ENCODE results near the gene CYSRT1.
A peak's percentile ranks its signal among the peaks of the same experiment; 100 is the strongest.
"Not testable (repeated sequence)": the region's sequence is repeated elsewhere in the genome, so short reads cannot be mapped to it uniquely, and the experiment has no call there.

Gene CYSRT1

DNA sequence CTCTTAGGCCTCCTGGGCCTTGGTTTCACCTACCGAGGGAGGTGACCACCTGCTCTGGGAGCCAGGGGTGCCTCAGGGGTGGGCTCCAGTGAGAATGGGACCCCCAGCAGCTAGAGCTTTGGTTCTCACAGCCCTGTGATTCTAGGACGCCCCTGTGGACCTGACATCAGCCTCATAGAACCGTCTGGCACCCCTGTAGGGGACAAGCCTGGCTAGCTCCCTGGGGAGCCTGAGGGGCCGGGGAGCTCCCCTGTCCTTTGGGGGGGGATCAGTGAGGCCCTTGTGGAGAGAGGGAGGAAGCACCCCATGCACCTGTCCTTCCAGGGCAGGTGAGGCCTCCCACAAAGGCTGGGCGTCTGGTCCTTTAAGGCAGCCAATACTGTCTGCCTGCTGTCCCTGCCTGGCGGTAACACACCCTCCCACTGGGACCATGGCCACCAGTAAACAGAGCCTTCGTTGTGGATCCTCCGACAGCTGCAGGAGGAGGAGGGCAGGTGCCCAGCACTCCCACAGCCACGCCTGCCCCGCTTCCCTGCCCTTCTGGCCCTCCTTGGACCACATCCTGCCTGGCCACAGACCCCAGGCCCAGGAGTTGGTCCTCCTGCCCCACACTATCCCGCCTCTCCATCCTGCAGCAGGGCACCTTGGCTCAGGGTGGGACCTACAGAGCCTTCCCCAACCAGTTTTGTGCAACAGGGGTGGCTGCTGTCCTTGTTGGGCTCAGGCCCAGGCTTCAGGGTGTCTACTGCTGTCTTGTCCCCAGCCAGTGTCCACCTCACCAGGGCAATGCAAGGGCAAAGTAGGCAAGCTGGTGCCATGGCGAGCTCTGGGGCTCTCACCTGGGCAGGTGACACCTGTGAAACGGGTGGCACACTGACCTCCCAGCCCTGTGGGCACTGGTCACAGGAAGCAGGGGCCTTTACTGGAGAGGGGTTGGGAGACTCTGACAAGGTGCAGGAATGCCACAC lies 13.1 kb downstream of the CYSRT1 start:
- DNase-seq (ENCODE audit: low spot score), result no peak

DNA sequence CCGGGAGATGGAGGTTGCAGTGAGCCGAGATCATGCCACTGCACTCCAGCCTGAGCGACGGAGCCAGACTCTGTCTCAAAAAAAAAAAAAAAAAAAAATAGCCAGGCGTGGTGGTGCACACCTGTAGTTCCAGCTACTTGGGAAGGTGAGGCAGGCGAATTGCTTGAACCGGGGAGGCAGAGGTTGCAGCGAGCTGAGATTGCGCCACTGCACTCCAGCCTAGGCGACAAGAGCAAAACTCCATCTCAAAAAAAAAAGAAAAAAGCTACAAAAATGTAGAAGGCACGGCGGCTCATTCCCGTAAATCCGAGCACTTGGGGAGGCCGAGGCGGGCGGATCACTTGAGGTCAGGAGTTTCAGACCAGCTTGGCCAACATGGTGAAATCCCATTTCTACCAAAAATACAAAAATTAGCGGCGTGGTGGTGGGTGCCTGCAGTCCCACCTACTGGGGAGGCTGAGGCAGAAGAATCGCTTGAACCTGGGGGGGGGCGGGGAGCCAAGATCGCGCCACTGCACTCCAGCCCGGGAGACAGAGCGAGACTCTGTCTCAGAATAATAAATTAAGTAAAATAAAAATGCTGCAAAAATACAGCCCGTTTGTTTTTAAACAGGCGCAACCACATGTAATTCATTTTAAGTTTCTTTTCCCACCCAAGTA lies 14.7 kb downstream of the CYSRT1 start:
- DNase-seq (ENCODE audit: low spot score), result not testable (repeated sequence)

DNA sequence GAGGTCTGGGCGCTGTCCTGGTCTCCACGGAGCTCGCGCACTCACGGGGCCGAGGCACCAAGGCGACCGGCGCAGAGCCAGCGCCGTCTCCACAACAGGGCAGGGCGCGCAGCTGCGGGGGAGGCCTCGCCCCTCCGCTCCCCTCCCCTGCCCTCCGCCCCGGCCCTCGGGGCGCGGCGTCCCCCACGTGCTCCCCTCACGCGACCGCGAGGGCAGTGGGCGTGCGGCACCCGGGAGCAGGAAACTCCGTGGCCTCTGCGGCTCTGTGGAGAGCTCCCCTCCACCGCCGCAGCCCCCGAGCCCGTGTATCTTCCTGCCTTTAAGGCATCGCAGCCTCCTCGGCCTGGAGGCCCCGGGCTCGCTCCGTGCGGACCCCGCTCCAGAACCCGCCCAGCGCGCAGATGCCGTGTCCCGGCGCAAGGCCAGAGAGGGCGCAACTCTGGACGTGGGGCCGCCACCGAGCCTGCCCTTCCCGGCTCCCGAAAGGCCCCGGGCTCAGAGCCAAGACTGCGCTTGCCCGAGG lies 15.4 kb downstream of the CYSRT1 start:
- no peak for DNase-seq (ENCODE audit: low spot score)

DNA sequence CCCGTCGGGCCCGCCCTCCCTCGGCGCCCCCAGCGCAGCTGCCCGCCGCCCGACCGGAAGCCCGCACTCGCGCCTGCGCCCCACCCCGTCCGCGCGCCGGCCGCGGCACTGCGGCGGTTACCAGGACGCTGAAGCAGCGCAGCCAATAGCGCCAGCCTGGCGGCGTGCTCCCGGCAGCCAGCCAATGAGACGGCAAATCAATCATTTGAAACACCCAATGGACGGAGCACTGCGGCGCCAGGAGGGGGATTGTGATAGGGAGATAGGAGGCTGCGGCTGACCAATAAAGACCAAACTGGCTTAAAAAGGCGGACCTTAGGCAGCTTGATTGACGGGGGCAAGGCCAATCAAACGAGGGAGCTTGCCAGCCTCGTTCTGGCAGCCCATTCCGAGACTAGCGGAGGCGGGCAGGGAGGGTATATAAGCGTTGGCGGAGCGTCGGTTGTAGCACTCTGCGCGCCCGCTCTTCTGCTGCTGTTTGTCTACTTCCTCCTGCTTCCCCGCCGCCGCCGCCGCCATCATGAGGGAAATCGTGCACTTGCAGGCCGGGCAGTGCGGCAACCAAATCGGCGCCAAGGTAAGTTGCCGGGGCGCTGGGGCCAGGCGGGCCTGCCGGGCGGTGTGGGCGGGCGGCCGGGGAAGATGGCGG lies 16.0 kb downstream of the CYSRT1 start, which contains the start of gene TUBB4B:
TUBB4B (plus strand) TSS at position 447 of the 649 bp plus-strand sequence; CDS start at position 521, 74 bp downstream.
- peak; percentile 100 for DNase-seq (ENCODE audit: low spot score)

DNA sequence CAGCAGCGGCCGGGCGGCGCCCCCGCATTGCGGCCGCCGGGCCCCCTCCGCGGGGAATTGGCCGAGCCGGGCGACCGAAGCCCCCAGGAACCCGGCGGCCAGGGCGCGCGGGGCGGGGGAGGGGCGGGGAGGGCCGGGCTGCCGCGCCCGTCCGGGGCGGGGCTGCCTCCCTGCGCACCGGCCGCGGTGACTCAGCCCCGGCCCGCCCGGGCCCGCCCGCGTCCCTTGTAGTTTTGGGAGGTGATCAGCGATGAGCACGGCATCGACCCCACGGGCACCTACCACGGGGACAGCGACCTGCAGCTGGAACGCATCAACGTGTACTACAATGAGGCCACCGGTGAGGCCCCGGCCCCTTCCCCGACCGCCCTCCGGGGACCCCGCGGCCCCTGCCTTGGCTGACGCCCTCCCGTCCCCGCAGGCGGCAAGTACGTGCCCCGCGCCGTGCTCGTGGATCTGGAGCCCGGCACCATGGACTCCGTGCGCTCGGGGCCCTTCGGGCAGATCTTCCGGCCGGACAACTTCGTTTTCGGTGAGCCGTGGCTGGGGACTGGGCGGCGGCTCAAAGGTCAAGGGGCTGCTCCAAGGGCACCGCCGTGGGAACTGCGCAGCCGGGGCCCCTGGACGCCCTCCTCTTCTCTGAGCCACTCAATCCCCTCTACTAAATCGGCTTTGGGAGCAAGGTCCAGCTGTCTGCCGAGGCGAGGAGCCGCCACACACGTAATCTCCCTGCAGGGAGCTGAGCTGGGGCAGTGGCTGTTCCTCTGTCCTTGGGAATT lies 16.7 kb downstream of the CYSRT1 start:
- DNase-seq (ENCODE audit: low spot score), result no peak

DNA sequence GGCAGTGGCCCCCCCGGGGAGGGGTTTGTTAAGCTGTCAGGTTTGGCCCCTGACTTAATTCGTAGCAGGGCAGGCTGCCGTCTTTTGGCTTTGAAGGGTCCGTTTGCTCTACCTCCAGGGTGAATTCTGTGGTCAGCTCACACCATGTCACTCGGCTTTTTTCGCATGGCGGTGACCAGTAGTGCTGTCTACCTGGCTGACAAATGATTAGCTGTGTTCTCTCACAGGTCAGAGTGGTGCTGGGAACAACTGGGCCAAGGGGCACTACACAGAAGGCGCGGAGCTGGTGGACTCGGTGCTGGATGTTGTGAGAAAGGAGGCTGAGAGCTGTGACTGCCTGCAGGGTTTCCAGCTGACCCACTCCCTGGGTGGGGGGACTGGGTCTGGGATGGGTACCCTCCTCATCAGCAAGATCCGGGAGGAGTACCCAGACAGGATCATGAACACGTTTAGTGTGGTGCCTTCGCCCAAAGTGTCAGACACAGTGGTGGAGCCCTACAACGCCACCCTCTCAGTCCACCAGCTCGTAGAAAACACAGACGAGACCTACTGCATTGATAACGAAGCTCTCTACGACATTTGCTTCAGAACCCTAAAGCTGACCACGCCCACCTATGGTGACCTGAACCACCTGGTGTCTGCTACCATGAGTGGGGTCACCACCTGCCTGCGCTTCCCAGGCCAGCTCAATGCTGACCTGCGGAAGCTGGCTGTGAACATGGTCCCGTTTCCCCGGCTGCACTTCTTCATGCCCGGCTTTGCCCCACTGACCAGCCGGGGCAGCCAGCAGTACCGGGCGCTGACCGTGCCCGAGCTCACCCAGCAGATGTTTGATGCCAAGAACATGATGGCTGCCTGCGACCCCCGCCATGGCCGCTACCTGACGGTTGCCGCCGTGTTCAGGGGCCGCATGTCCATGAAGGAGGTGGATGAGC lies 17.6 kb downstream of the CYSRT1 start:
- DNase-seq (ENCODE audit: low spot score), result no peak

DNA sequence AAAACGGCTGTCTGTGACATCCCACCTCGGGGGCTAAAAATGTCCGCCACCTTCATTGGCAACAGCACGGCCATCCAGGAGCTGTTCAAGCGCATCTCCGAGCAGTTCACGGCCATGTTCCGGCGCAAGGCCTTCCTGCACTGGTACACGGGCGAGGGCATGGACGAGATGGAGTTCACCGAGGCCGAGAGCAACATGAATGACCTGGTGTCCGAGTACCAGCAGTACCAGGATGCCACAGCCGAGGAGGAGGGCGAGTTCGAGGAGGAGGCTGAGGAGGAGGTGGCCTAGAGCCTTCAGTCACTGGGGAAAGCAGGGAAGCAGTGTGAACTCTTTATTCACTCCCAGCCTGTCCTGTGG lies 18.3 kb downstream of the CYSRT1 start:
- DNase-seq (ENCODE audit: low spot score), result not testable (repeated sequence)

DNA sequence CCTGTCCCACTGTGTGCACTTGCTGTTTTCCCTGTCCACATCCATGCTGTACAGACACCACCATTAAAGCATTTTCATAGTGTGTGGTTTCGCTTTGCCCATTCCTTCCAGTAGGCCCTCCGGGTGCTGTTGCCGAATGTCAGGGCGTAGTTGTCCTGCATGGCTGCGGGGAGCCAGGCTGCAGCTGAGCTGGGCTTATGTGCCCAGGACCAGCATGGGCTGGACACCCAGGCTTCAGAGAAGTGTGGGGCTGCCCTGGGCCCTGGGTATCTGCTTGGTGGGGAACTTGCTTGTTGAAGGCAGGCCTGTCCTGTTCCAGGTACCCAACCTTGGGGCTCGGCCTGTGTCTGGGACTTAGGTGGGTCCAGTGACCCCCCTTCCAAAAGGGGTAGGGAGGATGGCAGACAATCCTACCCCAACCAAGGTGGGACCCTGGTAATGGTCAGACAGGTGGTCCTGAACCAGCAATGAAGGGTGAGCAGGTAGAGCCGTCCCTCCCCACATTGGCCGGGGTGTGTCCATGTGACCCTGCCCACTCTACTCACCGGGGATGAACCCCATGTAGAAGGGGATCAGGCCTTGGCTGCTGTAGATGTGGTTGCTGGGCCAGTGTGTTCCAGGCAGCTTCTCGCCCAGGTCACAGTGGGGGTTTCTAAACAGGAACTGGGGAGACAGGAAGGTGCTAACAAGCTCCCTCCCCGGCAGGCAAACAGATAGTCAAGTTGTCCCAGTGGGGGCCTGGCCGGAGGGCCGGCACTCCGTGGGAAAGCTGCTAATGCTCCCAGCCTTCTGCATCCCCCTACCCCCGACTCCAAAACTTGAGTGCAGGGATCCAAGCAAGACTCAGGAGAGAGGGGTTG lies 18.9 kb downstream of the CYSRT1 start:
- no peak for DNase-seq (ENCODE audit: low spot score)

DNA sequence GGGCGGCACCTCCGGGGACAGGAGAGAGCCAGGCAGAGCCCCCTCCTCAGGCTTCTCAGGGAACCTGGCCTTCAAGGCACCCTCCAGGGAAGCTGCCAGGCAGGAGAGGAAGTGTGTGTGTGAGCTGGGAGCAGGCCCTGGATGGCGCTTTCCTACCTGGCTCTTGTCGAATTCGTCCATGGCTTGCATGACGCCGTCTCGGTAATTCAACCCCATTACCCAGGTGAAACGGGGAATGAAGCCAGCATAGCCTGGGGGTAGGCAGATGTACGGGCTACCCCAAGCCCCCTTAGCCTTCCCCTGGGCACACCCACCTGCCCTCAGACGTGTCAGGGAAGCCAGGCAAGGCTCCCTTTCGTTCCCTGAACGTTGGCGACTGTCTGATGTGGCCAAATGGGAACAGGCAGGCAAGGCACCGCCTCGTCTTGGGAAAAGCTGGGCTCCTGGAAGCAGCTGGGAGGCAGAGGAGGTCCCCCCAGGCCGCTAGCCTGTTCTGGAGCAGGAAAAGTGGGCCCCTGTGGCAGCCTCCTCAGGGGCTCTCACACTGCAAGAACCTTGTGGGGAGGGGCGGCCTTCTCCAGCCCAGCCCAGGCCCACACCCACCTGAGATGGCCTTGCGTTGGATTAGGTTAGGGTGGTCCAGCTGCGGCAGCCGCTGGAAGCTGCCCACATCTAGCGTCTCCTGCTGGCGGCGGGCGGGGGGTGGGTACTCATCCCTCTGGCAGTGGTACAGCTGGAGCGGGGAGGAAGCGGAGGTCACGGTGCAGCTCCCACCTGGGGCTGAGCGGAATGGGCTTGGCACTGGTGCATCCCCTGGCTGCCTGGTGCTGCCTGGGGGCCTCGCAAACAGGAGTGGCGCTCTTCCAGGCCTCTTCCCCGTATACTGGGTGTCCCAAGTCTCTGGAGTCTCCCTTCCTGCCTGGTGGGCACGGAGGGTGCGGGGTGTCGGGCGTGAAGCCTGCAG lies 19.8 kb downstream of the CYSRT1 start:
- no peak for DNase-seq (ENCODE audit: low spot score)

DNA sequence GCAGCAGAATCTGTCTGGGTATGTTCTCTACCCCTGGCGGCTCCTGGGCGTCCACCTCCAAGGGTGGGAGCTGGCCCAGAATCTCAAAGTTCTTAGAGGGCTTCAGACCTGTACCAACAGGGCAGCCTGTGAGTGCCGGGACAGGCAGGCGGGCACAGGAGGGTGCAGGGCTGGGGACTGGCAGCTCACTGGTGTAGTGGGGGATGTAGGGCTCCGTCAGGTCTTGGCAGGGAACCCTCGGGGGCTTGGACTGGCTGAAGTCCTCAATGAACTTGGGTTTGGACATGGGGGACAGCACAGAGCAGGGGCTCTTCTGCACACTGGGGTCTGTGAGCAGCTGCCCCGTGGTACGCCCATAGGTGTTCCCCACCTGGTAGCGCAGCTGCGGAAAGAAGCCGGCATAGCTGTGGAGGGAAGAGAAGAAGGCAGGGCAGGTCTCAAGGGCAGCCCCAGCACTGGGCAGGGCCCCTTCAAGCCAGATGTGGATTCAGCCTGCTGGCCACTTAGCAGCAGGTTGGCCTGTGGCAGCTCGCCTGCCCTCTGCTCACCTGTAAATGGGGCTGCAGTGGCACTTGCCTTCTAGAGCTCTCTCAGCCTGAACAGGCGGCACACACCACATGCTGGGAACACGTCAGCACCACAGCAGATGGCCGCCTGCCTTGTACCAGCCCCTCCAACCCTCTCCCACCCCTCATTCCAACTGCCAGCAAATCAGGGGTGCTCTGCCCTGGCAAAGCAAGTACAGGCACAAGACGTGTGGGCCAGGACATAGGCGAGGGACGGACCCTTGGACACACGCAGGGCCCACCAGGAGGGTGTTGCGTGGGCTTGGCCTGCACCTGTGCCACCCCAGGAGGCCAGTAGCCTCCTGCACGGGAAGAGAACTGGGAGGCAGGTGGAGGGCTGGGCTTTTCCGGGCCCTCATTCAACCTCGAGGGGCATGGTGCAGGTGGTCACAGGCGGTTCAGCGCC lies 20.8 kb downstream of the CYSRT1 start:
- DNase-seq (ENCODE audit: low spot score), result no peak

DNA sequence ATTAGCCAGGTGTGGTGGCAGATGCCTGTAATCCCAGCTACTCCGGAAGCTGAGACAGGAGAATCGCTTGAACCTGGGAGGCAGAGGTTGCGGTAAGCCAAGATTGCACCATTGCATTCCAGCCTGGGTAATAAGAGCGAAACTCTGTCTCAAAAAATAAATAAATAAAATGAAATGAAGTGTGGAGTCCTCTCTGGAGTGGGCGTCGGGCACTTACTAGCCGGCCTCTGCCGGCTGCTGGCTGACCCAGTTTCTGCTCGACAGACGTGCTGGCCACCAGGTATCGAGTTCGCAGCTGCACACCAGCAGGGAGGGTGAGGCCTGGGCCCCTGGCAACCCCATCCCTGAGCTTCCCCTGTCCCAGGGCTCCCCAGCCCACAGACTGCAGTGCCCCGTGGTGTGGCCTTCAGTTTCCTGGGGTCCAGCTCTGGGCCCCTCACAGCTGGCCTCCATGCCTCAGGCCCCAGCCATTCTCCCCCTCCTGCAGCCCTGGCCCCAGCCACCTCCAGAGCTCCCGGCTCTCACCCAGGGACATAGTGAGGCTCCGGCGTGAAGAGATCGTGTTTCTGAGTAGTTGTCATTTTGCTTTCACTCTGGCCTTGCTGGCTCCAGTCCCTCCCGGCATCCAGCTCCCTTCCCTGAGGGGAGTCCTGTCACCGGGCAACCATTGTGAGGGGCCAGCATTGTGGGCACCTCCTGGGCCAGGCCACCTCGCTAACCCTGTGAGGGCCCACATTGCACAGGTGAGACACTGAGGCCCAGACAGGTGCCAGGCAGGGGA lies 22.4 kb downstream of the CYSRT1 start:
- no peak for DNase-seq (ENCODE audit: low spot score)

DNA sequence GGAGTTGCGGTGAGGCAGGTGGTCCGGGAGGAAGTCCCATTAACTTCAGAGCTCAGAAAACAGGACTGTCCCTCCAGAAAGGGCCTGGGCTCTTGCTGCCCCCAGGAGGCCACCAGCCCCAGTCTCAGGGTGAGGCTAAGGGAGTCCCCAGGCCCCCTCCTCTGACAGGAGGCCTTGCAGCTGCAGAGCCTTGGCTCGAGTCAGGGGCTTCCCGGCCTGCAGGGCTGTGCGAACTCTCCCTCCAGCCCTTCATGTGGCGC lies 22.9 kb downstream of the CYSRT1 start:
- DNase-seq (ENCODE audit: low spot score), result no peak

DNA sequence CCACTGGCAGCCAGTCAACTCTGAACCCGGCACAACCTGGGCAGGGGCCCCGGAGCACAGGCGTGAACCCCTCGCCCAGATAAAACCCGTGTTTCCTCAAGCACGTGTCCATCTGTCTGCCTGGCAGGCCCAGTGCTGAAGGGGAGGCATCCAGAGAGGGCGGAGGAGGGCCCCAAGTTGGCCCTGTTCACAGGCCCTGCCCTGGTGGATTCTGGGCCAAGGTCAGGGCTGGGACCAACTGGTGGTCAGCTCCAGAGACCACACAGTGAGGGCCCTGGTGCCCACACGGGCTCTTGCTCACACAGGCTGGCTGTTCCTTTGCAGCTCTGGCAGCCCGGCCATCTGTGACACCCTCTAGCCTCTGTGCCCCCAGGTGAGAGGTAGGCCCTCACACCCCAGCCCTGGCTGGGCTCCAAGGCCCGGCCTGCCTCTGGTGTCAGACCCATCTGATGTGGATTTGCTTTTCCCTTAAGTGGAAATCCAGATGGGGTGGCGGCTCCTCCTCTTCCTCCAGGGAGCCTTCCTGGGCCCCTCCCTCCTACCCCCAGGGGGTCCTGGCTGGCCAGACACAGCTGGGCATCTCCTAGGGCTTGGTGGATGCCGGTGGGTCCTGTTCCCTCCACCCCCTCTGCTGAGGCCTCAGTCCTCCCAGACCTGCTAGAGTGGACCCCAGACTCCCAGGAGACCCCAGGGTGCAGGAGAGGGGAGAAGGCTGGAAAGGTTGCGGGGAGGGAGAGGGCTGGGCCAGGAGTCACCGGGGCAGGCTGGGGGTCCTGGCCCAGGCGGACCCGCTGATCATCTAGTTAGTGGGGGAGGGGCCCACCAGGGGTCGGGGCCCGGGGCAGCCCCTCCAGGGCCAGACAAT lies 25.6 kb downstream of the CYSRT1 start:
- DNase-seq (ENCODE audit: low spot score), result no peak

DNA sequence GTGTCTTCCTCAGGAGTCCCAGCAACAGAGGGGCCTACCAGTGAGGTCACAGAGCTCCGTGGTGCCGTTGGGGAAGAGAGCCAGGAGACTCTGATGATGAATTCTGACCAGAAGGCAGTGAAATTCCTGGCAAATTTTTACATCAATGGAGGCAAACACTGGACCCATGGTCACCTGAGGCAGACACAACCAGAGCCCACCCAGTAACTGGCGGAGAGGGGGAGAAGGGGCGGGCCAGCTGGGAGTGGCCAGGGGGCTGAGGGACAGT lies 26.2 kb downstream of the CYSRT1 start, which contains the start of gene STPG3:
STPG3 (plus strand) TSS at position 93 of the 268 bp plus-strand sequence; CDS start at position 94, 1 bp downstream.
- no peak for DNase-seq (ENCODE audit: low spot score)

DNA sequence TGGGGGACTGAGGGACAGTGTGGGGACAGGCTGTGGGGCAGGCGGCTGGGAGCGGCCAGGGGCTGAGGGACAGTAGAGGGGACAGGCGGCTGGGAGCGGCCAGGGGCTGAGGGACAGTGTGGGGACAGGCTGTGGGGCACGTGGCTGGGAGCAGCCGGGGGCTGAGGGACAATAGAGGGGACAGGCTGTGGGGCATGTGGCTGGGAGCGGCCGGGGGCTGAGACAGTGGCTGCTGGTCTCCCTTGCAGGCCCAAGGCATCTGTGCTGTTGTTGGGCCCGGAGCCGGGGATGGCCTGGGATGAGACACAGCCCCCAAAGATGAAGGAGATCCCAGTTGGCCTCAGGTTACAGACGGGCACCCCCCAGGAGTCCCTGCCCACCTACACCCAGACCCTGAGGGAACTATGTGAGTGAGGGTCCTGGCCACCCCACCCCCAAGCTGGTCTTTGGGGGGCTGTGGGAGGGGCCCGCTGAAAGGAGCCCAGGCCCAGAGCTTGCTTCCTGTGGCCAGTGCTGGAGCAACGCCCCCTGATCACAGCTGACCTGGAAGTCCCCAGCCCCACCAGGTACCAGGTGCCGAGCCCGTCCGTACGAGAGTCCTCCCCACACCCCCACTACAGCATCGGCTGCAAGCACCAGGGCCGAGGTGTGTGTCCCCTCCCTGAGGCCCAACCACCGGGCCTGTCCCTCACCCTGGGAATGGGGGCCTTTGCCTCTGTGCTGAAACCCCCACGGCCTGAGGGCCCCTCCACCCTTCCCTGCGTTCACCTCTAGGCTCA lies 26.7 kb downstream of the CYSRT1 start:
- no peak for DNase-seq (ENCODE audit: low spot score)
